A549 (cell line): ENCODE measurements around the gene FASTKD2. TPM values are rescaled to one million over a fixed set of nuclear protein-coding genes. Genes with fewer than 3 reads are reported as not detected.
A peak's percentile ranks its signal among the peaks of the same experiment; 100 is the strongest.

ENCODE experiments used
- ATAC-seq, 2 experiments: fragments of 200-7000 bp in 1 of 2; fragments of >200 bp in 1 of 2; cut with Nextera tagmentation in 1 of 2; cut with Tn5 transposase in 1 of 2; 3 replicates each; pipeline versions ENCODE4 v1.8.0 to v1.9.1; 2018 to 2020; ENCODE audit warnings: mild to moderate bottlenecking in 1 of 2, moderate library complexity in 1 of 2
- CTCF ChIA-PET: fragments of 300-600 bp; sonication (Branson Sonifier 250); formaldehyde crosslinking; extraction: SDS; loops from one replicate; lab custom pipeline; 2021; ENCODE audit warnings: antibody characterized with exemption, inconsistent platforms; lab: Yijun Ruan, JAX
- POLR2A ChIA-PET: fragments of 350-600 bp; formaldehyde crosslinking; extraction: SDS; loops from one replicate; lab custom pipeline; 2021; ENCODE audit warnings: antibody characterized with exemption, inconsistent platforms; lab: Yijun Ruan, JAX
- DNase-seq, 2 experiments: peaks; one replicate each; pipeline versions ENCODE4 v3.0.0 to v3.0.0-alpha.2; 2011 to 2016; ENCODE audit warnings: low read depth in 1 of 2, low spot score in 1 of 2
- FAIRE-seq: peaks from 2 replicates; lab custom pipeline; 2011; peaks lifted over from hg19 to GRCh38; lab: Jason Lieb, UNC
- H3K27ac ChIP-seq, 2 experiments: fragments of >200 bp; sonication (Bioruptor Twin); formaldehyde crosslinking; 3 replicates each; pipeline ENCODE4 v1.5.1; 2016 to 2017
- H3K4me1 ChIP-seq: fragments of >200 bp; sonication (Bioruptor Twin); formaldehyde crosslinking; 3 replicates; pipeline ENCODE4 v1.6.1; 2016
- H3K4me2 ChIP-seq: fragments of >200 bp; sonication (Bioruptor Twin); formaldehyde crosslinking; 3 replicates; pipeline ENCODE4 v1.6.1; 2016
- H3K4me3 ChIP-seq: fragments of >200 bp; sonication (Bioruptor Twin); formaldehyde crosslinking; 3 replicates; pipeline ENCODE4 v1.5.1; 2016
- H3K9me3 ChIP-seq: fragments of >200 bp; sonication (Bioruptor Twin); formaldehyde crosslinking; 3 replicates; pipeline ENCODE4 v1.6.1; 2016
- CBX8 ChIP-seq: fragments of 200-600 bp; sonication (generic); IDR thresholded peaks from 2 replicates; pipeline ENCODE4 v1.6.1; 2016
- CHD2 ChIP-seq: fragments of 150-350 bp; IDR thresholded peaks from 2 replicates; pipeline ENCODE4 v1.6.1; 2014; ENCODE audit warnings: low read length; ENCODE audit not compliant: partially characterized antibody
- FOSB ChIP-seq: fragments of 250-450 bp; sonication (Bioruptor Pico); IDR thresholded peaks from 2 replicates; pipeline ENCODE4 v1.5.0; 2020; ENCODE audit warnings: mild to moderate bottlenecking, moderate library complexity
- FOSL2 ChIP-seq, 2 experiments: fragments of 450-650 bp in 1 of 2; fragments of >200 bp in 1 of 2; sonication (Bioruptor Twin) in 1 of 2; formaldehyde crosslinking; IDR thresholded peaks; 2 replicates each; pipeline versions ENCODE4 v1.5.0 to v1.6.1; 2016 to 2020; ENCODE audit warnings: mild to moderate bottlenecking in 1 of 2, moderate library complexity in 1 of 2
- HOXB5 ChIP-seq: fragments of 250-450 bp; sonication (Bioruptor Pico); IDR thresholded peaks from 2 replicates; pipeline ENCODE4 v1.5.0; 2020; ENCODE audit warnings: mild to moderate bottlenecking, moderate library complexity
- JUNB ChIP-seq: fragments of >200 bp; sonication (Bioruptor Twin); formaldehyde crosslinking; IDR thresholded peaks from 2 replicates; pipeline ENCODE4 v1.6.1; 2016
- NPAS2 ChIP-seq: fragments of 250-450 bp; sonication (Bioruptor Pico); IDR thresholded peaks from 2 replicates; pipeline ENCODE4 v1.8.0; 2022; ENCODE audit warnings: mild to moderate bottlenecking, moderate library complexity, borderline replicate concordance
- NR3C1 ChIP-seq: fragments of >200 bp; sonication (Bioruptor Twin); formaldehyde crosslinking; IDR thresholded peaks from 3 replicates; pipeline ENCODE4 v1.6.1; 2017
- RAD21 ChIP-seq, 2 experiments: fragments of >200 bp in 1 of 2; sonication (Bioruptor Twin) in 1 of 2; formaldehyde crosslinking in 1 of 2; IDR thresholded peaks in 1 of 2; conservative IDR thresholded peaks in 1 of 2; 2 replicates in 1 of 2; 3 replicates in 1 of 2; pipeline ENCODE4 v1.6.1; 2012 to 2018; ENCODE audit warnings: inconsistent platforms in 1 of 2
- RARB ChIP-seq: fragments of 250-450 bp; sonication (Bioruptor Pico); IDR thresholded peaks from 2 replicates; pipeline ENCODE4 v1.8.0; 2021; ENCODE audit warnings: mild to moderate bottlenecking, moderate library complexity
- RFX5 ChIP-seq: fragments of 450-650 bp; IDR thresholded peaks from 2 replicates; pipeline ENCODE4 v1.7.1; 2014; ENCODE audit warnings: antibody characterized with exemption, mild to moderate bottlenecking, moderate library complexity
- SMC3 ChIP-seq: fragments of >200 bp; sonication (Bioruptor Twin); formaldehyde crosslinking; IDR thresholded peaks from 3 replicates; pipeline ENCODE4 v1.6.1; 2018; ENCODE audit warnings: inconsistent platforms
- SREBF2 ChIP-seq: fragments of 450-650 bp; IDR thresholded peaks from 2 replicates; pipeline ENCODE4 v1.6.1; 2014; ENCODE audit warnings: mild to moderate bottlenecking, moderate library complexity
- ZNF302 ChIP-seq: fragments of 250-450 bp; sonication (Bioruptor Pico); IDR thresholded peaks from 2 replicates; pipeline ENCODE4 v1.9.0; 2021; ENCODE audit warnings: inconsistent platforms, mild to moderate bottlenecking, moderate library complexity
- WGBS: methylation state at CpG from one replicate; pipeline ENCODE4 v1.1.6; 2017; ENCODE audit errors: missing lambda C conversion rate; 5-methylcytosine and 5-hydroxymethylcytosine counted together
- polyA plus RNA-seq, 4 experiments: library from polyadenylated mRNA; depleted of rRNA in 3 of 4; stranded (reverse); fragments of >200 nt; fragmentation: RNase III in 1 of 4; extraction: RNeasy Plus Mini Kit Qiagen cat#74134 plus additional on column Dnase treatment in 1 of 4; gene quantifications; 2 replicates in 3 of 4; 3 replicates in 1 of 4; pipeline ENCODE4 v1.2.3, GENCODE V29; 2011 to 2017
- TF ChIP-seq, protein P1 (sequence below): fragments of >200 bp; sonication (Bioruptor Twin); formaldehyde crosslinking; IDR thresholded peaks from 3 replicates; pipeline ENCODE4 v1.5.1; 2016
- TF ChIP-seq, protein P2 (sequence below): fragments of >200 bp; sonication (Bioruptor Twin); formaldehyde crosslinking; IDR thresholded peaks from 2 replicates; pipeline ENCODE4 v1.6.1; 2016

Gene FASTKD2
- polyA plus RNA-seq, 2 of the 4 experiments (the other 2 are of a cell fraction), result 35.5 to 60.1 TPM

DNA sequence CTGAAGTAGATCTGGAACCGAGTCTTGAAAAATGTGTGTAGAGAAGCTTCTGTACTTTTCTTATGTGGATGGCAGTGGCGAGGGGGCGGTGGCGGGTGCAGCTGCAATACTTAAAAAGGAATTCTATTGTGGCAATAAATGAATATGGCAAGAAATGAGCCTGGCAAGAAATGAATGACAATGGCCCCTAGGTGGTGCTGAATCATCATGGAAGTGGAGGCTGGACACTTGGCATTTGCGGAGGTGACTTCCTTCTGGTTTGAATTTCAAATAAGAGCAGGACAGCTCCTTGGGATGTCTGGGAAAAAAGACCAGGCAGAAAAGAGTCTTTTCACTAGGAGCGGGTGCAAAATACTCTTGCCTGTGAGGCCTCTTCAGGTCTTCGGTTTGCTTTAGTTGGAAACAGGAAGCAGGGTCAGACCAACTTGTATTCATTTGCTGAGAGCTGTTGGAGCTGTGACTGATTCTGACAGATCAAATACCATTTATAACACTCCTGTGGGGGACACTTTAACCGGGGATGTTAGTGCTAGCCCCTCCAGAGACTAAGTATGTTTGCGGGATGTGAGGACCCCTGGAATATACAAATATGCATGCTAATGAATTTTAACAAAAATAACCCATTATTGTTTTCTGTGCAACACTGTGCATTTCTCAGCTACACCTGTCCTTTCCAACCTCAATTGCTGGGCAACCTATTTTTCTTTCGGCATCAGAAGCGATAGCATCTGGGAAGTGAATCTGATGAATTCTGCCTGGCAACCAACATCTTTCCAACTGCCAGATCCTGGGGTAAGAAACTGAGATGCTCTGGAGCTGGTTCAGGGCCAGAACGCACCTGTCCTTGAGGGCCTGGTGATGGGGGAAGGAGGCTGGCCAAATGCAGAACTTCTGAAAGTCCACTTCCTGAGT is 35.4 kb downstream of the FASTKD2 start:
- no peaks in the 10 kb centered on the region for H3K9me3 ChIP-seq
- ATAC-seq, result peak; percentile 83 to 90
- WGBS, result 41% methylated on average over 12 of the region's 12 CpGs
- POLR2A ChIA-PET, result no interaction called here
- no peak for FAIRE-seq
- H3K27ac ChIP-seq, result no peak overlapping the region
- DNase-seq, result peak; percentile 38 to 72
- H3K4me1 ChIP-seq, result no peaks in the 10 kb centered on the region
- H3K4me2 ChIP-seq, result no peak overlapping the region
- CTCF ChIA-PET, result interaction anchor here (0.5 to 4.3 kb wide), 49 partner anchors 9 to 1286 kb away, joined by 3 to 44 read pairs (median 4); partner anchors contain the start of genes CREB1 and METTL21A
- TF ChIP-seq ZNF302 (CRISPR knock-in tag) (no peak), RAD21 (conservative IDR thresholded peaks at IDR 0.05 in 1 of 2, IDR thresholded peaks at IDR 0.05 in 1 of 2) (peak; percentile 93), SMC3 (peak; percentile 81), FOSB (CRISPR knock-in tag) (no peak), HOXB5 (CRISPR knock-in tag) (no peak)
- TF ChIP-seq, protein P1, sequence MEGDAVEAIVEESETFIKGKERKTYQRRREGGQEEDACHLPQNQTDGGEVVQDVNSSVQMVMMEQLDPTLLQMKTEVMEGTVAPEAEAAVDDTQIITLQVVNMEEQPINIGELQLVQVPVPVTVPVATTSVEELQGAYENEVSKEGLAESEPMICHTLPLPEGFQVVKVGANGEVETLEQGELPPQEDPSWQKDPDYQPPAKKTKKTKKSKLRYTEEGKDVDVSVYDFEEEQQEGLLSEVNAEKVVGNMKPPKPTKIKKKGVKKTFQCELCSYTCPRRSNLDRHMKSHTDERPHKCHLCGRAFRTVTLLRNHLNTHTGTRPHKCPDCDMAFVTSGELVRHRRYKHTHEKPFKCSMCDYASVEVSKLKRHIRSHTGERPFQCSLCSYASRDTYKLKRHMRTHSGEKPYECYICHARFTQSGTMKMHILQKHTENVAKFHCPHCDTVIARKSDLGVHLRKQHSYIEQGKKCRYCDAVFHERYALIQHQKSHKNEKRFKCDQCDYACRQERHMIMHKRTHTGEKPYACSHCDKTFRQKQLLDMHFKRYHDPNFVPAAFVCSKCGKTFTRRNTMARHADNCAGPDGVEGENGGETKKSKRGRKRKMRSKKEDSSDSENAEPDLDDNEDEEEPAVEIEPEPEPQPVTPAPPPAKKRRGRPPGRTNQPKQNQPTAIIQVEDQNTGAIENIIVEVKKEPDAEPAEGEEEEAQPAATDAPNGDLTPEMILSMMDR, result peak; percentile 86
- H3K4me3 ChIP-seq, result no peak overlapping the region

DNA sequence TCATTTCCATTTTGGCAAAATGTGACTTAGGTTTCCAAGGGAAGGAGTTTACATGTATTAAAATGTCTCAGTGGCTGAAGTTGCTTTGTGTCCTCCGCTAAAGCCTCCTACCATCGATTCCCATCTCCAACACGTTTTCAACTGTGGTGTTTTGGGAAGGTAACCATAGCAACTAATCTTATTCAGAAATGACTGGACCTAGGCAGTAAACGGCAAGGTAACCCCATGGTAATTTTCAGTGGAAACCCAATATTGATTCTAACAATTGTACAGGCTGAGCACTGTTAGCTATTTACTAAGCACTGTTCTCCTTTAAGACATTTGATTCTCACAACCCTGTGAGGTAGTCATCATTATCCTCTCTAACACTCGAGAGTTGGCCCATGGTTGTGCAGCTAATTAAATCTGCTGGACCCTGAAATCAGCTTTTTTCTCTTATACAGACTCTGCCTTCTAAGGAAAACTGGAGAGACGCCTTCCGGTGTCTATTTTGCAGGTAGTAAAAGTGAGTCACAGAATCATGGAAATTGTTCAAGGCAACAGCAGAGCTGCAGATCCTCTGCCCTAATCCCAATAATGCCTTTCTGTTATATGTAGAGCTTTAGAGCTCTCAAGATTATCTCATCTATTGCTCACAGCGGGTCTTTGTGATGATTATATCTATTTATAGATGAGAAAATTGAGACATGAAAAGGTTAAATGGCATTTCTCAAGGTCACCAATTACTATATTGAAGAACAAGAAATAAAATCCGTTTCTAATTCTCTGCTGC is 36.2 kb downstream of the FASTKD2 start:
- no peak for DNase-seq
- FAIRE-seq, result no peak
- no peak overlapping the region for H3K27ac ChIP-seq
- no peaks in the 10 kb centered on the region for H3K4me1 ChIP-seq
- H3K4me3 ChIP-seq, result no peak overlapping the region
- no peaks in the 10 kb centered on the region for H3K9me3 ChIP-seq
- CTCF ChIA-PET, result interaction anchor here (0.7 to 4.3 kb wide), 16 partner anchors 10 to 1285 kb away, joined by 3 to 44 read pairs (median 4); no protein-coding TSS in a partner anchor
- no peak for ATAC-seq
- TF ChIP-seq JUNB (no peak), RARB (CRISPR knock-in tag) (no peak), CBX8 (no peak)
- H3K4me2 ChIP-seq, result no peak overlapping the region
- POLR2A ChIA-PET, result no interaction called here
- 72% methylated on average over 9 of the region's 9 CpGs for whole genome bisulfite sequencing

DNA sequence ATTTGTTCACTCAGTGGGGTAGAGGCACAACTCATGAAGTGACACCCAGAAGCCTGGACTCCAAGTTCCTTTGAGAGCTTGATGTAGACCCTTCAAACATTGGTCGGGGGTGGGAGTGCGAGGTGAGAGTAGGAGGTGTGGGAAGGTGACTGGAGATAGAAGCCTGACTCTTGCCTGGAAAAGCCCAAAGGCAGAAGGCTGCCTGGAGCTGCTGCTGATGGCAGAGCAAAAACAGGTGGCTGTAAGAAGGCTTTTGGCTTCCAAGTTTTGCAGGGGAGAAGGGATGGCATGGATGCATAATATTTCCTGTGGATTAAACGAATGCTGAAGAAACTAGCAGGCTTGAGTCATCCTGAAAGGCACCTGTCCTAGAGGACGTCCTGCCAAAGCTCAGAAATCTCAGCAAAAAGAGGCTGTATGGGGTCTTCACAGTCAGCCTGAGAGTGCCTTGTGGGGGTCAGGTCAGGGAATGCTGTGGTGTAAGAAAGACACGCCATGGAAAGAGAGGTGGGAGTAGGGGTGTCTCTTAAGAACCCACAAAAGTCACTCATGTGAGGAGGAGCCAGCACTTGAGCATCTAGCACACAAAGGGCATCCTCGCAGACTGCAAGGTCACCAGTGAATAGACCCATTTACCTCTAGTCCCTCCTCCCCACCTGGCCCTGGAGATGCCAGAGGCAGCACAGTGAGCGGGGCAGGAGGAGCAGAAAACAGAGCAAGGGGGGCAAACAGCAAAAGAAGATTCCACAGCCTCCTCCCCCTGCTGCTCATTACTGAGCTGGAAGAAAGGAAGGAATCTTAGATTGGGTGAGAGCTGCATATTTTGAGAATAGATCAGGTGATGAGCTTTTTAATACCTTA is 37.5 kb downstream of the FASTKD2 start:
- no peak overlapping the region for H3K4me3 ChIP-seq
- no peak for DNase-seq
- TF ChIP-seq SREBF2 (no peak), FOSL2 (IDR thresholded peaks at IDR 0.05) (no peak), FOSL2 (CRISPR knock-in tag; IDR thresholded peaks at IDR 0.05) (no peak), CHD2 (no peak), RFX5 (no peak), NR3C1 (no peak), ZNF302 (CRISPR knock-in tag) (no peak), NPAS2 (CRISPR knock-in tag) (no peak), JUNB (no peak)
- TF ChIP-seq, protein P2, sequence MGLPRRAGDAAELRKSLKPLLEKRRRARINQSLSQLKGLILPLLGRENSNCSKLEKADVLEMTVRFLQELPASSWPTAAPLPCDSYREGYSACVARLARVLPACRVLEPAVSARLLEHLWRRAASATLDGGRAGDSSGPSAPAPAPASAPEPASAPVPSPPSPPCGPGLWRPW, result no peak
- WGBS, result 75% methylated on average over 7 of the region's 7 CpGs
- ChIA-PET CTCF (interaction anchor here (0.6 to 4.3 kb wide), 7 partner anchors 12 to 673 kb away, joined by 3 to 44 read pairs (median 3); no protein-coding TSS in a partner anchor), POLR2A (no interaction called here)
- no peaks in the 10 kb centered on the region for H3K9me3 ChIP-seq
- ATAC-seq, result no peak
- H3K4me1 ChIP-seq, result no peaks in the 10 kb centered on the region
- no peak overlapping the region for H3K4me2 ChIP-seq
- H3K27ac ChIP-seq, result no peak overlapping the region
- no peak for FAIRE-seq
